GM19240 (cell line): ENCODE results near the gene AGPS.

Source experiments
- DNase-seq: peaks from one replicate; pipeline ENCODE4 v3.0.0; 2011; ENCODE audit warnings: low spot score; ENCODE audit not compliant: insufficient read length

The AGPS gene

GRCh38 chr2:177525351-177525924 is 132.9 kb downstream of the AGPS start:
- DNase-seq = no peak

- no peak for DNase-seq
Observed at GRCh38 chr2:177528351-177528933, 135.9 kb downstream of the AGPS start.

GRCh38 chr2:177529166-177529565 is 136.6 kb downstream of the AGPS start:
- no peak for DNase-seq

GRCh38 chr2:177530561-177530960 is 138.0 kb downstream of the AGPS start:
- no peak for DNase-seq

- DNase-seq = no peak
Observed at GRCh38 chr2:177531706-177532105, 139.1 kb downstream of the AGPS start.

- no peak for DNase-seq
Observed at GRCh38 chr2:177532567-177532966, 140.0 kb downstream of the AGPS start.

- no peak for DNase-seq
Observed at GRCh38 chr2:177533253-177533652, 140.7 kb downstream of the AGPS start.

GRCh38 chr2:177535000-177535399 is 142.4 kb downstream of the AGPS start:
- DNase-seq = no peak

- DNase-seq = no peak
Observed at GRCh38 chr2:177535958-177536504, 143.5 kb downstream of the AGPS start.

- no peak for DNase-seq
Observed at GRCh38 chr2:177537213-177537612, 144.6 kb downstream of the AGPS start.

- DNase-seq = no peak
Observed at GRCh38 chr2:177537636-177538035, 145.1 kb downstream of the AGPS start.

GRCh38 chr2:177538323-177538722 is 145.8 kb downstream of the AGPS start:
- DNase-seq = no peak

GRCh38 chr2:177540283-177540682 is 147.7 kb downstream of the AGPS start:
- no peak for DNase-seq

GRCh38 chr2:177541258-177541991 is 148.9 kb downstream of the AGPS start:
- no peak for DNase-seq

GRCh38 chr2:177542396-177542795 is 149.8 kb downstream of the AGPS start:
- DNase-seq = no peak

- DNase-seq = no peak
Observed at GRCh38 chr2:177543007-177543760, 150.6 kb downstream of the AGPS start.

GRCh38 chr2:177545143-177545542 is 152.6 kb downstream of the AGPS start:
- no peak for DNase-seq

GRCh38 chr2:177545981-177546585 is 153.5 kb downstream of the AGPS start:
- no peak for DNase-seq

- DNase-seq = peak; percentile 19
Observed at GRCh38 chr2:177547122-177547521, 154.5 kb downstream of the AGPS start.

- DNase-seq = no peak
Observed at GRCh38 chr2:177547772-177548171, 155.2 kb downstream of the AGPS start.

- DNase-seq = no peak
Observed at GRCh38 chr2:177548636-177549035, 156.1 kb downstream of the AGPS start.
